IPS DF 6.9 (cell line): ENCODE measurements around the gene OR10A3.

ENCODE experiments used
- DNase-seq: peaks from one replicate; pipeline ENCODE4 v3.0.0-alpha.2; 2013; ENCODE audit warnings: low read depth, low spot score
- H3K27ac ChIP-seq: one replicate; pipeline ENCODE4 v1.5.1; 2013; ENCODE audit warnings: low read length, control low read depth
- H3K27me3 ChIP-seq: 2 replicates; pipeline ENCODE4 v1.6.1; 2013; ENCODE audit warnings: mild to moderate bottlenecking, low read length; ENCODE audit not compliant: control insufficient read depth, insufficient read depth
- H3K36me3 ChIP-seq: 2 replicates; pipeline ENCODE4 v1.6.1; 2013; ENCODE audit warnings: low read length; ENCODE audit not compliant: control insufficient read depth, insufficient read depth
- H3K4me1 ChIP-seq: 2 replicates; pipeline ENCODE4 v1.6.1; 2013; ENCODE audit warnings: low read length; ENCODE audit not compliant: control insufficient read depth, insufficient read depth
- H3K4me3 ChIP-seq: 2 replicates; pipeline ENCODE4 v1.5.1; 2013; ENCODE audit warnings: mild to moderate bottlenecking, low read length
- H3K9me3 ChIP-seq: 2 replicates; pipeline ENCODE4 v1.6.1; 2013; ENCODE audit warnings: low read length, inconsistent platforms; ENCODE audit not compliant: control insufficient read depth, insufficient read depth
- WGBS: extraction: QIAGEN DNeasy Blood & Tissue Kit; methylation state at CpG from one replicate; pipeline ENCODE4 v1.1.7; 2013; ENCODE audit warnings: mixed read lengths, missing lambda C conversion rate; ENCODE audit not compliant: insufficient read length, insufficient coverage; 5-methylcytosine and 5-hydroxymethylcytosine counted together

OR10A3 gene

DNA sequence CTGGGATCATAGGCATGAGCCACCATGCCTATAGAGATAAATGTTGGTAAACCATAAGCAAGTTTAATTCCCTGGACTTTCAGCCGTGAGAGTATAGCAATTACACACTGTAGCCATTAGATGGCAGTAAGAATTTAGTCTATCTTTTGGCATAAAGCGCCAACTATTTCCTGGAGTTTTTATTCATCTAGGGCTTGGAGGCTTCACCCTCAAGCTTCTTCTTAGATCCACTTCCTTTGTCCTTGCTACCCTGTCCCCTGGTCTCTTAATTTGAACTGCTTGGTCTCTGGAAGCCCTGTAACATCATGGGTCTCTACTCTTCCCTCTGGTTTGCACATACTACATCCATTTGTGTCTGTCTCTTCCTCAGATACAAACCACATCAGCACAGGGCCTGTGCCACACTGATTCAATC, 48.7 kb downstream of the OR10A3 start:
- no peak for DNase-seq
- WGBS = no CpG with 5 or more reads among the region's 2 CpGs
- Histone ChIP-seq H3K9me3 (no peaks in the 10 kb centered on the region), H3K27ac (no peak overlapping the region), H3K36me3 (no peaks in the 10 kb centered on the region), H3K4me3 (no peak overlapping the region), H3K4me1 (no peaks in the 10 kb centered on the region), H3K27me3 (no peaks in the 10 kb centered on the region)

DNA sequence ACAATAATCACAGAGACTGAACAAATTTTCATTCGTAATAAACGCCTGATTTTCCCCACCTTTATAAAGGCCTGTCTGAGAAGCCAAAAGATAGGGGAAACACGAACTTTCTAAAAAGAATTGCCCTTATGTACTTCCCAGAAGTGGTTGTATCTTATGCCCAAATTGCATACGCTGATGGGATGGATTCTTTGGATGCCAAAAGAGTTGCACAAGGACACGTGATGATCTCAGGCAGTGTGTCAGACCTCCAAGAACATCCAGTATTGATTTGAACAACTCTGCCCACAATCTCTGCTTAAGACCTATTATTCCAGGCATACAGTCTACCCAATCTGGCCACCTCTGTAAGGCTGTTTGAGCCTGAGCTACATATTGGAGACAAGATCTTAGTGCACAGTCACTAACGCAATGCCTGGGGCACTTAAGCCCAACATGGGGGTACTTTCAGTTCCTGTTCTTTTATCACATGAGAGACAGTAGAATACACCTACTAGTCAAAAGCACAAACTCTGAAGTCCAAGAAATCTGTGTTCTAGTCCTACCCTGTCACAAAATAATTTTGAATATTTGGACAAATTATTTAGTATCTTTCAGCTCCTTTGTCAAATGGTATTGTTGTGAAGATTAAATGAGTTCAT, 49.3 kb downstream of the OR10A3 start:
- WGBS = no CpG with 5 or more reads among the region's 6 CpGs
- Histone ChIP-seq H3K27ac (no peak overlapping the region), H3K9me3 (no peaks in the 10 kb centered on the region), H3K4me3 (no peak overlapping the region), H3K36me3 (no peaks in the 10 kb centered on the region), H3K4me1 (no peaks in the 10 kb centered on the region), H3K27me3 (no peaks in the 10 kb centered on the region)
- no peak for DNase-seq

DNA sequence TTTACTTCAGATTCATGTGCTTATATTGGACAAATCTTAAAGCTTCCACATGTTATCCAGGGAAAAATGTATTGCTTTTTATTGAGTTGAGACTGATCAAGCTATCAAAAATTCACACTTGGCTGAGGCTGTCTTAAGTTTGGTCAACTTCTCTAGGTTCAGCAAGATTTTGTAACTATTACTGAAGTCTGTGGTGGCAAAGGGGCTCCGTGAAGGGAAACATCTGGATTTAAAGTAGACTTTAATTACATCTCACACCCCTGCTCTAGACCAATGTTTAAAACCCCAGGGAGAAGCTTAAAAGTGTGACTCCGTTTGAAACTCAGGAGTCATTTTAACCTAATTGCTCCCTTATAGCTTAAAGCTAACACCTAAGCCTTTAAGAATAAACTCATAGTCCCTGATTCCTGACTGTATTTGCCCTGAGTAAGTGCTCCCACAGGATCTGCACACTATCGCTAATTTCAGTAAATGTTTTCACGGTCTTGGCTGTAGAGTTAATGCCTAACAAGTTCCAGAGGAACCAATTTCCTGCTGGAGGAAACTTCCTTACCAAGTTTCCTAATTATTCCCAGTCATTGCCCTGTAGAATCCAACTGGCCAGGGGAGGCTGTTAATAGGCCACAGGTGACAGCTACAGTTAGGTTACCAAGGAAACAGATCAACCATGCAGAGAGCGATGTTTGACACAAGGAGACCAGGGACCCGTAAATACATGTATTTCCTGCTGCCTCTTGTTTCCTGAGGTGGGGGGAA, 50.9 kb downstream of the OR10A3 start:
- H3K27ac ChIP-seq = no peak overlapping the region
- no peak for DNase-seq
- H3K9me3 ChIP-seq = no peaks in the 10 kb centered on the region
- no peak overlapping the region for H3K4me3 ChIP-seq
- no peaks in the 10 kb centered on the region for H3K27me3 ChIP-seq
- H3K36me3 ChIP-seq = no peaks in the 10 kb centered on the region
- no CpG with 5 or more reads among the region's 6 CpGs for WGBS
- no peaks in the 10 kb centered on the region for H3K4me1 ChIP-seq

DNA sequence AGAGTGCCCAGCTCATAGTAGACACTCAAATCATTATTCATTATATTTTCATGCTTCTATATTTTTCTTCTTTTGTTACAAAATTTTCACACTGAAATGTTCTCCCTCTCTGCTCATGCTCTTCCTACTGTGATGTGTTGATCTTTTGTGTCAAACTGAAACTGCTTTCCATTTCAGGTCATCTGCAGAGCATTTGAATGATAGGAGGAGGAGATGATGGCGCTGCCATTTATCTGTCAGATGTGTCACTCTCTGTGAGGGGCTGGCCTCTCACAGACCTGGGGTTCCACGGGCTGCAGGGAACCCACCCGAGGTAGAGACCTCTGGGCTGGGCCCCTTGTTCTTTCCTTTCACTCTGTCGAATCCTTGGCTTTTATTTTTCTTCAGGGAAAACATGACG, 51.5 kb downstream of the OR10A3 start:
- Histone ChIP-seq H3K27ac (no peak overlapping the region), H3K4me3 (no peak overlapping the region), H3K36me3 (no peaks in the 10 kb centered on the region)

More for the DNA sequence above, 51.5 kb downstream of the OR10A3 start:
- H3K27me3 ChIP-seq = no peaks in the 10 kb centered on the region
- H3K4me1 ChIP-seq = no peaks in the 10 kb centered on the region
- H3K9me3 ChIP-seq = no peaks in the 10 kb centered on the region
- DNase-seq = no peak
- WGBS = no CpG with 5 or more reads among the region's 5 CpGs
